KMS-11 (cell line): Measurements from ENCODE around the gene BDH1.

Source experiments
- H2AFZ ChIP-seq: fragments of 200-600 bp; sonication (generic); 2 replicates; pipeline ENCODE4 v1.6.1; 2016; ENCODE audit warnings: antibody characterized with exemption, mixed run types, low read depth
- H3K27ac ChIP-seq: fragments of 200-600 bp; sonication (generic); 2 replicates; pipeline ENCODE4 v1.6.1; 2016; ENCODE audit warnings: mild to moderate bottlenecking, mixed run types
- H3K27me3 ChIP-seq: fragments of 200-600 bp; sonication (generic); 2 replicates; pipeline ENCODE4 v1.6.1; 2017; ENCODE audit warnings: mild to moderate bottlenecking, low read depth, mixed run types, moderate library complexity; ENCODE audit not compliant: insufficient read depth
- H3K36me3 ChIP-seq: fragments of 200-600 bp; sonication (generic); 2 replicates; pipeline ENCODE4 v1.6.1; 2017; ENCODE audit warnings: mild to moderate bottlenecking, mixed run types; ENCODE audit not compliant: insufficient read depth
- H3K4me1 ChIP-seq: fragments of 200-600 bp; sonication (generic); 2 replicates; pipeline ENCODE4 v1.6.1; 2016; ENCODE audit warnings: mild to moderate bottlenecking, low read depth, mixed run types; ENCODE audit not compliant: poor library complexity, severe bottlenecking
- H3K4me2 ChIP-seq: fragments of 200-600 bp; sonication (generic); 2 replicates; pipeline ENCODE4 v1.7.0; 2016; ENCODE audit warnings: mild to moderate bottlenecking, mixed run types
- H3K4me3 ChIP-seq: fragments of 200-600 bp; sonication (generic); IDR thresholded peaks from 2 replicates; pipeline ENCODE4 v1.6.1; 2017; ENCODE audit warnings: low read depth, low read length, mixed read lengths; ENCODE audit not compliant: insufficient read depth
- H3K79me2 ChIP-seq: fragments of 200-600 bp; sonication (generic); 2 replicates; pipeline ENCODE4 v1.6.1; 2016; ENCODE audit warnings: low read depth, mixed run types; ENCODE audit not compliant: insufficient read depth
- H3K9ac ChIP-seq: fragments of 200-600 bp; sonication (generic); 2 replicates; pipeline ENCODE4 v1.6.1; 2016; ENCODE audit warnings: mild to moderate bottlenecking, mixed run types
- H4K20me1 ChIP-seq: fragments of 200-600 bp; sonication (generic); 2 replicates; pipeline ENCODE4 v1.6.1; 2016; ENCODE audit warnings: mild to moderate bottlenecking, mixed run types; ENCODE audit not compliant: insufficient read depth
- TF ChIP-seq, protein P1 (sequence below): fragments of 200-600 bp; sonication (generic); conservative IDR thresholded peaks from 2 replicates; pipeline ENCODE4 v1.6.1; 2017; ENCODE audit warnings: low read depth, mild to moderate bottlenecking, antibody characterized with exemption, low read length, moderate library complexity, mixed read lengths

Gene BDH1

DNA sequence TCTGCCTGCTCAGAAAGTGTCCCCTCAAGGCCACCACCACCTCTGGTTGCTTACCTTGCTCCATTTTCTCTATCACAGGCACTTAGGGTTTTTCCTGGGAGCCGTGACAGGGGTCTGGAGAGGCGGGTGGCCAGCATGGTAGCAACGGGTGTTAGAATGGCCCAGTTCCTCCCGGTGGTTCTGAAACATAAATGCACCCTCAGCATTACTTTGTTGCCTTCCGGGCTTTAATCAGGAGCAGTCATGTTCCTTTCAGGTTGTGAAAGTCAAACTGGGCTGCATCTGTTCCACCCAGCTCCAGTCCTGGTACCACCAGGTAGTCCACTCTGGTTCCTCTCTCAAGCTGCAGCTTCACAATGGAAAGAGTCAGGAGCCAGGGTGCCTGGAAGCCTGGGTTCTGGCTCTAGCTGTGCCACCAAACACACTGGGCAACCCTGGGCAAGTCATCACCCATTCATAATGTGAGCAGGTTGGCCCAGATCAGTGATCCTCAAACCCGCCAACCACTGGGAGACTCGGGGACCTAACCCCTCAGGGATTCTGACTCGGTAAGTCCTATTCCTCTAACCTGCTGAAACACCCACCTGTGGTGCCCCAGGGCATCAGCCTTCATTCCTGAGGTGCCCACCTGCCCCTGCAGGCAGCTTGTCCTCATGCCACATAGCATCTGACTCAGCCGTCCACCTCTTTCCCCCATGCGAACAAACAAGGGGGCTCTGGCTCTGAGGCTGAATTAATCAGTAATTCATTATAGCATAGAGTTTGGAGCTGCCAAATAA is 9.3 kb downstream of the BDH1 start:
- no peaks in the 10 kb centered on the region for H3K27me3 ChIP-seq
- peaks cover 4% of the 10 kb centered on the region; the same call in 1 of the 2 replicates for H3K36me3 ChIP-seq
- no peak overlapping the region for H3K4me2 ChIP-seq
- H2AFZ ChIP-seq: no peak overlapping the region
- TF ChIP-seq, protein P1, sequence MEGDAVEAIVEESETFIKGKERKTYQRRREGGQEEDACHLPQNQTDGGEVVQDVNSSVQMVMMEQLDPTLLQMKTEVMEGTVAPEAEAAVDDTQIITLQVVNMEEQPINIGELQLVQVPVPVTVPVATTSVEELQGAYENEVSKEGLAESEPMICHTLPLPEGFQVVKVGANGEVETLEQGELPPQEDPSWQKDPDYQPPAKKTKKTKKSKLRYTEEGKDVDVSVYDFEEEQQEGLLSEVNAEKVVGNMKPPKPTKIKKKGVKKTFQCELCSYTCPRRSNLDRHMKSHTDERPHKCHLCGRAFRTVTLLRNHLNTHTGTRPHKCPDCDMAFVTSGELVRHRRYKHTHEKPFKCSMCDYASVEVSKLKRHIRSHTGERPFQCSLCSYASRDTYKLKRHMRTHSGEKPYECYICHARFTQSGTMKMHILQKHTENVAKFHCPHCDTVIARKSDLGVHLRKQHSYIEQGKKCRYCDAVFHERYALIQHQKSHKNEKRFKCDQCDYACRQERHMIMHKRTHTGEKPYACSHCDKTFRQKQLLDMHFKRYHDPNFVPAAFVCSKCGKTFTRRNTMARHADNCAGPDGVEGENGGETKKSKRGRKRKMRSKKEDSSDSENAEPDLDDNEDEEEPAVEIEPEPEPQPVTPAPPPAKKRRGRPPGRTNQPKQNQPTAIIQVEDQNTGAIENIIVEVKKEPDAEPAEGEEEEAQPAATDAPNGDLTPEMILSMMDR: no peak
- no peak overlapping the region for H3K27ac ChIP-seq
- H3K79me2 ChIP-seq: peaks cover 15% of the 10 kb centered on the region; the same call in 1 of the 2 replicates
- H4K20me1 ChIP-seq: no peaks in the 10 kb centered on the region
- H3K4me1 ChIP-seq: no peaks in the 10 kb centered on the region
- no peak overlapping the region for H3K4me3 ChIP-seq
- no peak overlapping the region for H3K9ac ChIP-seq

DNA sequence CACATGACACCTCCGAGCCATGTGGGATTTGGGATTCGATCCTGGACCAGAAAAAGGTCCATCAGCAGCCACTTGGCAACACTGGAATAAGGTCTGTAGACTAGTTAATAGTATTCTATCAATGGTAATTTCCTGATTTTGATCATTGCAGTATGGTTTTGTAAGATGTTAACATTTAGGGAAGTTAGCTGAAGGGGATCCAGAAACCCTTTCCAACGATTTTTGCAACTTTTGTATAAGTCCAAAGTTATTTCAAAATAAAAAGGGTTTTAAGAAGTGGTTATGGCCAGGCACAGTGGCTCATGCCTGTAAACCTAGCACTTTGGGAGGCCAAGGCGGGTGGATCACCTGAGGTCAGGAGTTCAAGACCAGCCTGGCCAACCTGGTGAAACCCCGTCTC is 10.2 kb downstream of the BDH1 start:
- Histone ChIP-seq H3K27ac (no peak overlapping the region), H3K79me2 (peaks cover 15% of the 10 kb centered on the region; the same call in 1 of the 2 replicates), H3K27me3 (no peaks in the 10 kb centered on the region), H2AFZ (no peak overlapping the region), H3K4me2 (no peak overlapping the region), H3K36me3 (peaks cover 4% of the 10 kb centered on the region; the same call in 1 of the 2 replicates), H3K9ac (no peak overlapping the region), H4K20me1 (no peaks in the 10 kb centered on the region), H3K4me1 (no peaks in the 10 kb centered on the region), H3K4me3 (no peak overlapping the region)
- TF ChIP-seq, protein P1: no peak

DNA sequence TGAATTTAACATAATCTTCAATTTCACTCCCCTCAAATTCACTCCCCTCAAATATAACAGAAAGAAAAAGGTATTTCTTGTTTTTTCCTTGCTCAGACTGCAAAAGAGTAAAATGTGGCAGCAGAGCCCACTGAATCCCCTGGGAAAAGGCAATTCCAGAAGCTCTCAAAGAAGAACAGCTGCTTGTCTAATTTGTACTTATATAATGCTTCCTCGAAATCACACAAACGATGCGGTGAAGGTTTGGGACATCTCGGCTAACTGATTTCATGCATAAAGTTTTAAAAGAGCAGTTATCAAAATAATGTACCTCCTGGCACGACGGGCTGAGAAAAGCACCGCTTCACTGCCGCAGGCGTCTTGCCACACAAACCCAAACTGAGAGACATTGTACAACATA is 10.7 kb downstream of the BDH1 start:
- Histone ChIP-seq H3K4me2 (no peak overlapping the region), H3K27me3 (no peaks in the 10 kb centered on the region), H3K9ac (no peak overlapping the region), H2AFZ (no peak overlapping the region), H3K27ac (no peak overlapping the region), H3K79me2 (peaks cover 15% of the 10 kb centered on the region; the same call in 1 of the 2 replicates), H4K20me1 (no peaks in the 10 kb centered on the region), H3K4me3 (no peak overlapping the region), H3K4me1 (no peaks in the 10 kb centered on the region), H3K36me3 (peaks cover 4% of the 10 kb centered on the region; the same call in 1 of the 2 replicates)
- TF ChIP-seq, protein P1: no peak

DNA sequence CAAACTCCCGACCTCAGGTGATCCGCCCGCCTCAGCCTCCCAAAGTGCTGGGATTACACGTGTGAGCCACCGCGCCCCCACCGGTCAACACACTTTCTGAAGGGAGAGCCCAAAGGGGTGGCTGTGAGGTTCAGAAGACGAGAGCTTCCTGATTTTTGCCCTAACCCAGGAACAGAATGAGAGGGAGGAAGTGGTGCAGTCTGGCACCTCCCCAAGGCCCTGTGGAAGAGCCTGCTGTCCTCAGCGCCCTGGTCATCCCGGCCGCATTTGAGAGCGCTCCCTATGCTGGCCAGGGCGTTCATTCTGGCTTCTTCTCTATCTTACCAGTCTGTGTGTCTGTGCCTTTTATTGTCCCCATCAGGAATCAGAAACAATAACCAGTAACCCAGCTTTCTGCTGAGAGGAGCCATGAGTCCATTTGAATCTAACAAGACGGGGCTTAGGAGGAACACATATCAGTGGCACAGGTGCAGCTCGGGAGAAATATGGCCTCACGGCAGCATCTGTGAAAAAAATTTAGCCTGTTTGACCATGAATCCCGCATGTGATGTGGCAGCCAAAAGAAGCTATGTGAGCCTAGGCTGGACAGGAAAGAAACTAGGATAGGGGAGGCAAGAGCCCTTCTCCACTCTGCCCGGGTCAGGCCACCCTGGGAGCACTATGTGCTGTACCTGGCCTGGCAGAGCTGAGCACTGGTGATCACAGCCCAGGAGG is 12.9 kb downstream of the BDH1 start:
- Histone ChIP-seq H2AFZ (no peak overlapping the region), H3K4me1 (no peaks in the 10 kb centered on the region), H3K79me2 (0 out of 2 replicates have a peak, but pooled peaks cover 2% of the 10 kb centered on the region), H3K4me2 (no peak overlapping the region), H3K36me3 (peaks cover 4% of the 10 kb centered on the region; the same call in 1 of the 2 replicates), H3K9ac (no peak overlapping the region), H3K27ac (no peak overlapping the region), H4K20me1 (no peaks in the 10 kb centered on the region), H3K4me3 (no peak overlapping the region), H3K27me3 (no peaks in the 10 kb centered on the region)
- TF ChIP-seq, protein P1: no peak
